Lung (tissue), 12 donors: ENCODE measurements around the gene SNCA. TPM values are rescaled to one million over a fixed set of nuclear protein-coding genes. Genes with fewer than 3 reads are reported as not detected.
A peak's percentile ranks its signal among the peaks of the same experiment; 100 is the strongest.

Experiments
- ATAC-seq: fragments of 200-7000 bp; cut with Tn5 transposase; one replicate; pipeline ENCODE4 v1.9.1; 2020; ENCODE audit warnings: moderate number of reproducible peaks; ENCODE audit not compliant: insufficient read depth, low FRiP score
- DNase-seq, 3 donors: peaks; one replicate each; pipeline ENCODE4 v3.0.0-alpha.2; 2013 to 2017
- H3K27ac ChIP-seq, 2 donors: one replicate each; pipeline ENCODE4 v1.5.1; 2013; ENCODE audit warnings: mild to moderate bottlenecking in 2 of 2, moderate library complexity in 2 of 2, control low read depth in 1 of 2, inconsistent platforms in 1 of 2, low read depth in 1 of 2, low read length in 1 of 2
- H3K27me3 ChIP-seq, 3 donors: one replicate each; pipeline ENCODE4 v1.5.1; 2013; ENCODE audit warnings: low read length in 2 of 3; ENCODE audit not compliant: control insufficient read depth in 3 of 3, insufficient read depth in 3 of 3
- H3K36me3 ChIP-seq, 4 donors: one replicate each; pipeline ENCODE4 v1.5.1; 2013; ENCODE audit warnings: low read length in 4 of 4, mild to moderate bottlenecking in 1 of 4, moderate library complexity in 1 of 4; ENCODE audit not compliant: control insufficient read depth in 4 of 4, insufficient read depth in 4 of 4
- H3K4me1 ChIP-seq, 5 donors: one replicate each; pipeline ENCODE4 v1.5.1; 2013; ENCODE audit warnings: low read length in 5 of 5, mild to moderate bottlenecking in 2 of 5, moderate library complexity in 1 of 5; ENCODE audit not compliant: control insufficient read depth in 5 of 5, insufficient read depth in 5 of 5
- H3K4me3 ChIP-seq: one replicate; pipeline ENCODE4 v1.5.1; 2013; ENCODE audit warnings: mild to moderate bottlenecking, control low read depth, moderate library complexity
- H3K9ac ChIP-seq, 2 donors: one replicate each; pipeline ENCODE4 v1.5.1; 2013; ENCODE audit warnings: low read length in 2 of 2, control low read depth in 1 of 2; ENCODE audit not compliant: insufficient read depth in 1 of 2
- H3K9me3 ChIP-seq, 4 donors: one replicate each; pipeline ENCODE4 v1.5.1; 2013; ENCODE audit warnings: low read length in 3 of 4, mild to moderate bottlenecking in 1 of 4, moderate library complexity in 1 of 4; ENCODE audit not compliant: control insufficient read depth in 4 of 4, insufficient read depth in 3 of 4
- CTCF ChIP-seq: IDR thresholded peaks from 2 replicates; pipeline ENCODE4 v1.5.1; 2012; ENCODE audit warnings: mild to moderate bottlenecking; ENCODE audit errors: control extremely low read depth, extremely low read depth
- WGBS, 2 donors: extraction: QIAGEN DNeasy Blood & Tissue Kit; methylation state at CpG; one replicate each; pipeline ENCODE4 v1.1.7; 2013; 5-methylcytosine and 5-hydroxymethylcytosine counted together
- polyA plus RNA-seq, 2 donors: library from polyadenylated mRNA; stranded (reverse); fragments of 200-250 nt; gene quantifications; one replicate each; pipeline ENCODE4 v1.2.1, GENCODE V29; 2013
- total RNA-seq, 2 donors: library from RNA; depleted of rRNA in 1 of 2; stranded (reverse); fragments of >200 nt in 1 of 2; gene quantifications; one replicate each; pipeline ENCODE4 v1.2.1, GENCODE V29; 2014 to 2021
- donor health status: control.
- donor health status: control.
- donor health status: Bipolar disorder and iron deficiency.
- donor health status: healthy.
- donor health status: DM: yes; HTN: yes; CAD: no.

The SNCA gene
- total and polyA plus RNA-seq, 4 donors = 7.1 to 60.4 (median 12.3) TPM

DNA sequence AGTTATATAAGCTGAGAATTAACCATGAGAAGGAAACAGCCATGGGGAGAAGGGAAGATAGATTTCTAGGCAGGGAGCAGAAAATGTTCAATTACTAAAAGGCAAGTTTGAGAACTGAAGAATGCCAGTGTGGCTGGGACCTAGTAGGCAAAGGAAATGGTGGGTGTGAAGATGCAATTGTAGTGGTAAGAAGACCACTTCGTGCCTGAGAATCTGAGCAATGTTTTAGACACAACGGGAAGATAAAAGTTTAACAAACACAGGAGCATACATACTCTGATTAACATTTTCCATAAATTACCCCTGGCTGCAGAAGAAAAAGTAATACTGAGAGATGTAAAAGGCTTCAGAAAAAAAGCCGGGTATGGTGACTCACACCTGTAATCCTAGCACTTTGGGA is 39.6 kb upstream of the SNCA start:
- H3K9ac ChIP-seq = no peak overlapping the region
- H3K9me3 ChIP-seq = no peaks in the 10 kb centered on the region
- 76 to 79% methylated on average over 3 of the region's 3 CpGs for WGBS, 2 donors
- DNase-seq (no peak), ATAC-seq (no peak)
- no peaks in the 10 kb centered on the region for H3K36me3 ChIP-seq
- no peaks in the 10 kb centered on the region for H3K27me3 ChIP-seq
- no peak overlapping the region for H3K27ac ChIP-seq
- no peak overlapping the region for H3K4me3 ChIP-seq
- H3K4me1 ChIP-seq = no peaks in the 10 kb centered on the region
- TF ChIP-seq CTCF = no peak

DNA sequence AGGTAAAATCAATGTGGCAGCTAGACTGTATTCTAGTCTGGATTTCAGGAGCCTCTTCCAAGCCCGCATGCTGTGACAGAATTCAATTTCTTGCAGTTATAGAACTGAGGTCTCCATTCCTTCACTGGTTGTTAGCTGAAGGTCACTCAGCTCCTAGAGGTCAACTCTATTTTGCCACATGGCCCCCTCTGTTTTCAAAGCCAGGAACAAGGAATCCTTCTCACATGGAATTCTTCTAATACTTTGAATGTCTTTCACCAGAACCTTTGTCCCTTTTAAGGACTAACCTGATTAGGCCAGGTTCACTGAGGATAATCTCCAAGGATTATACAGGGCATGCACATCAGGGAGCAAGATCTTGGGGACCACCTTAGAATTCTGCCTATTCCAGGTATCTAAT is 34.2 kb upstream of the SNCA start:
- no peak for ATAC-seq
- H3K27me3 ChIP-seq = no peaks in the 10 kb centered on the region

DNA sequence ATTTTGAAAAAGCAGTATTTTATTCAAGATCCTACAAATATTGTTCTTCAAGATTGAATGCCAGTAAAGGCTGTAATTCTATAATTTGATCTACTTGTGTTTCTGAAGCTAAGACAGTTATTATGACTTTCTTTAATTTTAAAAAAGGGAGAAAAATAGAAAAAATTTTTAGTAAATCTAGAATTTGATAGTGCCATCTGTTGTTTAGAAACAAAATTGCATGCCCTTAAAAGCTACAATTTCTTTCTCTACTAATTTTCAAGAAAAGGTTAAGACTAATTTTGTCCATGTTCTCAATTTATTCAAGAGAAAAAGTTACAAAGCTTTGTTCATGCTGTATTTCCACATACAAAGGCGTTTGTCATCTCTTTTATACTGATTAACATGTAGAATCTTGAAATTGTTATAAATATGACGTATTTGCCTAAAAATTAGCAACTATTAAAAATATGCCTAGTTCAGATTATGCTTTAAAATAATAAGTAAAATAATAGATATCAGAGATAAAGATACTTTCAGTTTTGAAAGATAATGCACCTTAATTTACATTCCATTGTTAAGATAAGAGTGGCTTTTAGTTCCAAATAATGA is 32.1 kb upstream of the SNCA start:
- Histone ChIP-seq H3K9me3 (no peaks in the 10 kb centered on the region), H3K27me3 (no peaks in the 10 kb centered on the region), H3K36me3 (no peaks in the 10 kb centered on the region), H3K4me1 (no peaks in the 10 kb centered on the region), H3K9ac (no peak overlapping the region), H3K4me3 (no peak overlapping the region), H3K27ac (no peak overlapping the region)
- ATAC-seq (no peak), DNase-seq (peak in 2 of 3 donors; percentile 28 to 32)
- TF ChIP-seq CTCF = no peak
- WGBS, 2 donors = 68 to 75% methylated on average over 2 of the region's 2 CpGs

More for the DNA sequence above, 34.2 kb upstream of the SNCA start:
- H3K27ac ChIP-seq = no peak overlapping the region
- H3K9ac ChIP-seq = no peak overlapping the region
- H3K4me3 ChIP-seq = no peak overlapping the region
- WGBS, 2 donors = 94 to 96% methylated on average over 1 of the region's 1 CpG
- H3K9me3 ChIP-seq = no peaks in the 10 kb centered on the region
- H3K36me3 ChIP-seq = no peaks in the 10 kb centered on the region
- H3K4me1 ChIP-seq = no peaks in the 10 kb centered on the region
- TF ChIP-seq CTCF = no peak
- DNase-seq = no peak

DNA sequence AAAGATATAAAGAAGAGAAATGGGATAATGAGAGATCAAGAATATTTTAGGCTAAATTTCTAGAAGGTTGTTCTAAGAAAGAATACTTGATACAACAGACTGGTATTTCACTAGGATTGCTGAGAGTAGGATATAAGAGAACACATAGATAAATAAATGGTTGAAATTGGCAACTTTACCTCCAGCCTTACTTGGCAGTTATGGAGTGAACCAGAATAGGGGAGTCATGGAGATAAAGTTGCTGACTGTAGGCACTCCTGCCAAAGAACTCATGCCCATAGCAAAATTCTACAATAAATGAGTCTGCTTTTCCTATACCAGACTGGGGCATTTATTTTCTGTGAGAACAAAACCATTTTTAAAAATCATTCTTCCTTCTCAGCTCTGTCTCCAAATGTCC is 31.3 kb upstream of the SNCA start:
- Histone ChIP-seq H3K36me3 (no peaks in the 10 kb centered on the region), H3K27ac (no peak overlapping the region), H3K9me3 (no peaks in the 10 kb centered on the region), H3K9ac (no peak overlapping the region), H3K27me3 (no peaks in the 10 kb centered on the region), H3K4me3 (no peak overlapping the region), H3K4me1 (no peaks in the 10 kb centered on the region)
- no peak for ATAC-seq
- no peak for DNase-seq
- TF ChIP-seq CTCF = no peak
